Measurements from ENCODE around the gene CDK5RAP1.
A peak's percentile ranks its signal among the peaks of the same experiment; 100 is the strongest.

CDK5RAP1 gene

GRCh38 chr20:33401184-33401920, at the start of gene CDK5RAP1 (continued):
- no peak; the same call in 1 of the 2 replicates for TF ChIP-seq ZNF768 (tag by site-specific recombination; IDR thresholded peaks at IDR 0.05)
- no peak for TF ChIP-seq ZNF521 (tag by site-specific recombination; IDR thresholded peaks at IDR 0.05)
- TF ChIP-seq MZF1 (tag by site-specific recombination; IDR thresholded peaks at IDR 0.05; ENCODE audit: borderline replicate concordance), result peak; percentile 79; the same call in 1 of the 2 replicates
- no peak for TF ChIP-seq ZNF488 (tag by site-specific recombination; IDR thresholded peaks at IDR 0.05)
- TF ChIP-seq KLF10 (tag by site-specific recombination; IDR thresholded peaks at IDR 0.05), result no peak; the same call in 1 of the 2 replicates
- TF ChIP-seq ZSCAN4 (tag by site-specific recombination; IDR thresholded peaks at IDR 0.05), result peak; percentile 67
- no peak for TF ChIP-seq ZNF202 (tag by site-specific recombination; IDR thresholded peaks at IDR 0.05; ENCODE audit: borderline replicate concordance)
- no peak; the same call in 1 of the 2 replicates for TF ChIP-seq ZNF580 (tag by site-specific recombination; IDR thresholded peaks at IDR 0.05)
- peak; percentile 99 for TF ChIP-seq ZSCAN5A (tag by site-specific recombination; IDR thresholded peaks at IDR 0.05)
- 0 out of 2 replicates have a peak, but pooled peaks have one; percentile 70 for TF ChIP-seq ZNF837 (tag by site-specific recombination; IDR thresholded peaks at IDR 0.05)
- no peak for TF ChIP-seq ZNF211 (tag by site-specific recombination; IDR thresholded peaks at IDR 0.05; ENCODE audit: low read depth)
- no peak for TF ChIP-seq ZNF23 (tag by site-specific recombination; IDR thresholded peaks at IDR 0.05; ENCODE audit: borderline replicate concordance)
- no peak for TF ChIP-seq ZNF280C (tag by site-specific recombination; IDR thresholded peaks at IDR 0.05)
- no peak for TF ChIP-seq ZNF292 (tag by site-specific recombination; IDR thresholded peaks at IDR 0.05; ENCODE audit: borderline replicate concordance, low read depth)
- TF ChIP-seq ZNF776 (tag by site-specific recombination; IDR thresholded peaks at IDR 0.05; ENCODE audit: borderline replicate concordance), result no peak
- no peak for TF ChIP-seq ZNF169 (tag by site-specific recombination; IDR thresholded peaks at IDR 0.05)
- peak; percentile 12; the same call in 1 of the 2 replicates for TF ChIP-seq KLF1 (tag by site-specific recombination; IDR thresholded peaks at IDR 0.05)
- TF ChIP-seq ZNF48 (tag by site-specific recombination; IDR thresholded peaks at IDR 0.05), result no peak
- TF ChIP-seq ZNF610 (tag by site-specific recombination; IDR thresholded peaks at IDR 0.05; ENCODE audit: borderline replicate concordance), result peak; percentile 85
- no peak for TF ChIP-seq ZNF701 (tag by site-specific recombination; IDR thresholded peaks at IDR 0.05)
- peak; percentile 33; the same call in 1 of the 2 replicates for TF ChIP-seq GLIS1 (tag by site-specific recombination; IDR thresholded peaks at IDR 0.05)
- no peak for TF ChIP-seq ZNF529 (tag by site-specific recombination; IDR thresholded peaks at IDR 0.05; ENCODE audit: insufficient replicate concordance)
- TF ChIP-seq ZFP69B (tag by site-specific recombination; IDR thresholded peaks at IDR 0.05), result peak; percentile 93
- TF ChIP-seq ZBTB44 (tag by site-specific recombination; IDR thresholded peaks at IDR 0.05), result no peak
- TF ChIP-seq ZNF514 (tag by site-specific recombination; IDR thresholded peaks at IDR 0.05), result no peak
- TF ChIP-seq ZNF510 (tag by site-specific recombination; IDR thresholded peaks at IDR 0.05; ENCODE audit: insufficient replicate concordance), result no peak
- no peak for TF ChIP-seq ZNF433 (tag by site-specific recombination; IDR thresholded peaks at IDR 0.05; ENCODE audit: low read depth)
- TF ChIP-seq ZNF19 (tag by site-specific recombination; IDR thresholded peaks at IDR 0.05; ENCODE audit: low read depth), result no peak
- peak; percentile 59; the same call in 1 of the 2 replicates for TF ChIP-seq ZNF148 (tag by site-specific recombination; IDR thresholded peaks at IDR 0.05; ENCODE audit: borderline replicate concordance)
